GM21825 (cell line): Measurements from ENCODE around the gene ADARB1.
"Not testable (repeated sequence)": the region's sequence is repeated elsewhere in the genome, so short reads cannot be mapped to it uniquely, and the experiment has no call there.

Source experiments
- ATAC-seq: cut with Tn5 transposase; IDR thresholded peaks from one replicate; pipeline ENCODE4 v1.9.1; 2021; ENCODE audit warnings: mild to moderate bottlenecking, moderate library complexity; ENCODE audit not compliant: unreplicated experiment

ADARB1 gene

GRCh38 chr21:45132841-45133573 lies 58.6 kb downstream of the ADARB1 start:
- no peak for ATAC-seq

- not testable (repeated sequence) for ATAC-seq
Observed at GRCh38 chr21:45133574-45134278, 59.3 kb downstream of the ADARB1 start.

- no peak for ATAC-seq
Observed at GRCh38 chr21:45134279-45135076, 60.1 kb downstream of the ADARB1 start.

GRCh38 chr21:45135122-45135521 lies 60.7 kb downstream of the ADARB1 start:
- ATAC-seq = no peak

- ATAC-seq = no peak
Observed at GRCh38 chr21:45135868-45136267, 61.5 kb downstream of the ADARB1 start.

GRCh38 chr21:45136500-45136899 lies 62.1 kb downstream of the ADARB1 start:
- no peak for ATAC-seq

- ATAC-seq = no peak
Observed at GRCh38 chr21:45136927-45137611, 62.7 kb downstream of the ADARB1 start.

GRCh38 chr21:45137612-45137937 lies 63.2 kb downstream of the ADARB1 start:
- ATAC-seq = no peak

GRCh38 chr21:45138199-45139002 lies 64.0 kb downstream of the ADARB1 start:
- no peak for ATAC-seq

- not testable (repeated sequence) for ATAC-seq
Observed at GRCh38 chr21:45139003-45139360, 64.6 kb downstream of the ADARB1 start.

GRCh38 chr21:45139473-45139872 lies 65.1 kb downstream of the ADARB1 start:
- no peak for ATAC-seq

- ATAC-seq = peak; percentile 63
Observed at GRCh38 chr21:45140346-45140940, 66.1 kb downstream of the ADARB1 start.

GRCh38 chr21:45140944-45141343 lies 66.6 kb downstream of the ADARB1 start:
- ATAC-seq = not testable (repeated sequence)

GRCh38 chr21:45141507-45141906 lies 67.1 kb downstream of the ADARB1 start:
- ATAC-seq = no peak

GRCh38 chr21:45142469-45143308 lies 68.3 kb downstream of the ADARB1 start:
- ATAC-seq = no peak

GRCh38 chr21:45143855-45144254 lies 69.5 kb downstream of the ADARB1 start:
- no peak for ATAC-seq

GRCh38 chr21:45145146-45145545 lies 70.8 kb downstream of the ADARB1 start:
- ATAC-seq = no peak

GRCh38 chr21:45145846-45146245 lies 71.5 kb downstream of the ADARB1 start:
- ATAC-seq = not testable (repeated sequence)

GRCh38 chr21:45146306-45146705 lies 71.9 kb downstream of the ADARB1 start:
- no peak for ATAC-seq
